T-helper 1 cell treated with Interleukin-12 subunit alpha and Interleukin-12 subunit beta and Interleukin-4 antibody, amounts not matched to agents 30 μg/mL and 1 μg/mL, for 36 hours (primary cell): ENCODE data around the gene MRPL55.
"Not testable (repeated sequence)": the region's sequence is repeated elsewhere in the genome, so short reads cannot be mapped to it uniquely, and the experiment has no call there.

Source experiments
- H3K27ac Mint-ChIP-seq: one replicate; pipeline ENCODE4 v1.8.0; 2021; ENCODE audit warnings: mild to moderate bottlenecking, mixed read lengths
- H3K27me3 Mint-ChIP-seq: one replicate; pipeline ENCODE4 v1.8.0; 2021; ENCODE audit warnings: low read depth, mixed read lengths
- H3K36me3 Mint-ChIP-seq: one replicate; pipeline ENCODE4 v1.8.0; 2021; ENCODE audit warnings: low read depth, mixed read lengths
- H3K4me1 Mint-ChIP-seq: one replicate; pipeline ENCODE4 v1.8.0; 2021; ENCODE audit warnings: low read depth, mixed read lengths
- H3K4me3 Mint-ChIP-seq: one replicate; pipeline ENCODE4 v1.8.0; 2021; ENCODE audit warnings: mild to moderate bottlenecking, moderate library complexity, mixed read lengths
- H3K9me3 Mint-ChIP-seq: one replicate; pipeline ENCODE4 v1.8.0; 2021; ENCODE audit warnings: mixed read lengths

The MRPL55 gene

GRCh38 chr1:228118040-228118439 lies 8.9 kb upstream of the MRPL55 start:
- H3K4me1 Mint-ChIP-seq: peaks cover 3% of the 10 kb centered on the region
- no peak overlapping the region for H3K4me3 Mint-ChIP-seq
- H3K27me3 Mint-ChIP-seq: peaks cover 4% of the 10 kb centered on the region
- H3K27ac Mint-ChIP-seq: no peak overlapping the region
- H3K36me3 Mint-ChIP-seq: peaks cover 5% of the 10 kb centered on the region
- peaks cover 13% of the 10 kb centered on the region for H3K9me3 Mint-ChIP-seq

GRCh38 chr1:228117335-228117734 lies 8.2 kb upstream of the MRPL55 start:
- H3K4me1 Mint-ChIP-seq: peaks cover 3% of the 10 kb centered on the region
- H3K27ac Mint-ChIP-seq: no peak overlapping the region
- peaks cover 5% of the 10 kb centered on the region for H3K36me3 Mint-ChIP-seq
- no peak overlapping the region for H3K4me3 Mint-ChIP-seq
- H3K27me3 Mint-ChIP-seq: peaks cover under 1% of the 10 kb centered on the region
- peaks cover 13% of the 10 kb centered on the region for H3K9me3 Mint-ChIP-seq

- Mint-ChIP-seq H3K36me3 (peaks cover 5% of the 10 kb centered on the region), H3K4me1 (peaks cover 7% of the 10 kb centered on the region), H3K27ac (no peak overlapping the region), H3K27me3 (no peaks in the 10 kb centered on the region), H3K9me3 (peaks cover 13% of the 10 kb centered on the region), H3K4me3 (no peak overlapping the region)
Observed at GRCh38 chr1:228114827-228115226, 5.7 kb upstream of the MRPL55 start.

GRCh38 chr1:228112617-228113016 lies 3.5 kb upstream of the MRPL55 start:
- Mint-ChIP-seq H3K4me3 (no peak overlapping the region), H3K27me3 (no peaks in the 10 kb centered on the region), H3K4me1 (peaks cover 13% of the 10 kb centered on the region), H3K9me3 (peaks cover 6% of the 10 kb centered on the region), H3K36me3 (peaks cover 2% of the 10 kb centered on the region), H3K27ac (no peak overlapping the region)

- peaks cover 3% of the 10 kb centered on the region for H3K9me3 Mint-ChIP-seq
- H3K36me3 Mint-ChIP-seq: peaks cover 2% of the 10 kb centered on the region
- H3K27me3 Mint-ChIP-seq: no peaks in the 10 kb centered on the region
- H3K27ac Mint-ChIP-seq: no peak overlapping the region
- no peak overlapping the region for H3K4me3 Mint-ChIP-seq
- H3K4me1 Mint-ChIP-seq: peaks cover 13% of the 10 kb centered on the region
Observed at GRCh38 chr1:228112167-228112566, 3.1 kb upstream of the MRPL55 start.

GRCh38 chr1:228111315-228111714 lies 2.2 kb upstream of the MRPL55 start:
- H3K9me3 Mint-ChIP-seq, H3K27ac Mint-ChIP-seq, H3K36me3 Mint-ChIP-seq, H3K4me3 Mint-ChIP-seq, H3K27me3 Mint-ChIP-seq: not testable (repeated sequence)
- peaks cover 13% of the 10 kb centered on the region for H3K4me1 Mint-ChIP-seq

- Mint-ChIP-seq H3K9me3 (no peaks in the 10 kb centered on the region), H3K4me1 (peaks cover 13% of the 10 kb centered on the region), H3K27ac (no peak overlapping the region), H3K27me3 (no peaks in the 10 kb centered on the region), H3K36me3 (peaks cover 2% of the 10 kb centered on the region), H3K4me3 (no peak overlapping the region)
Observed at GRCh38 chr1:228110556-228110955, 1.5 kb upstream of the MRPL55 start.

- Mint-ChIP-seq H3K9me3 (no peaks in the 10 kb centered on the region), H3K36me3 (peaks cover 2% of the 10 kb centered on the region), H3K27me3 (no peaks in the 10 kb centered on the region), H3K4me1 (peaks cover 13% of the 10 kb centered on the region), H3K27ac (peak overlapping the region; percentile 94), H3K4me3 (peak overlapping the region; percentile 89)
Observed at GRCh38 chr1:228109962-228110488, 926 bp upstream of the MRPL55 start.

GRCh38 chr1:228108742-228109072 lies 392 bp downstream of the MRPL55 start:
- peak overlapping the region; percentile 94 for H3K27ac Mint-ChIP-seq
- peaks cover 20% of the 10 kb centered on the region for H3K4me1 Mint-ChIP-seq

GRCh38 chr1:228108055-228108690 lies 926 bp downstream of the MRPL55 start:
- Mint-ChIP-seq H3K27ac (peak overlapping the region; percentile 94), H3K4me1 (peaks cover 20% of the 10 kb centered on the region), H3K9me3 (no peaks in the 10 kb centered on the region), H3K27me3 (no peaks in the 10 kb centered on the region), H3K4me3 (peak overlapping the region; percentile 89), H3K36me3 (peaks cover 3% of the 10 kb centered on the region)

More at GRCh38 chr1:228108742-228109072, 392 bp downstream of the MRPL55 start:
- Mint-ChIP-seq H3K36me3 (peaks cover 2% of the 10 kb centered on the region), H3K4me3 (peak overlapping the region; percentile 89), H3K9me3 (no peaks in the 10 kb centered on the region), H3K27me3 (no peaks in the 10 kb centered on the region)

- H3K4me3 Mint-ChIP-seq: peak overlapping the region; percentile 89
- no peaks in the 10 kb centered on the region for H3K9me3 Mint-ChIP-seq
- H3K36me3 Mint-ChIP-seq: peaks cover 3% of the 10 kb centered on the region
- H3K27me3 Mint-ChIP-seq: no peaks in the 10 kb centered on the region
- no peak overlapping the region for H3K27ac Mint-ChIP-seq
- peaks cover 20% of the 10 kb centered on the region for H3K4me1 Mint-ChIP-seq
Observed at GRCh38 chr1:228107636-228108035, 1.5 kb downstream of the MRPL55 start.

GRCh38 chr1:228106800-228107054 lies 2.4 kb downstream of the MRPL55 start:
- no peak overlapping the region for H3K4me3 Mint-ChIP-seq
- H3K27ac Mint-ChIP-seq: no peak overlapping the region
- H3K9me3 Mint-ChIP-seq: no peaks in the 10 kb centered on the region
- H3K27me3 Mint-ChIP-seq: no peaks in the 10 kb centered on the region
- H3K36me3 Mint-ChIP-seq: peaks cover 3% of the 10 kb centered on the region
- H3K4me1 Mint-ChIP-seq: peaks cover 17% of the 10 kb centered on the region

- no peak overlapping the region for H3K27ac Mint-ChIP-seq
- peaks cover 3% of the 10 kb centered on the region for H3K36me3 Mint-ChIP-seq
- peaks cover 20% of the 10 kb centered on the region for H3K4me1 Mint-ChIP-seq
- no peaks in the 10 kb centered on the region for H3K9me3 Mint-ChIP-seq
- no peaks in the 10 kb centered on the region for H3K27me3 Mint-ChIP-seq
- peak overlapping the region; percentile 10 for H3K4me3 Mint-ChIP-seq
Observed at GRCh38 chr1:228105996-228106799, 2.9 kb downstream of the MRPL55 start.

- Mint-ChIP-seq H3K27ac (no peak overlapping the region), H3K36me3 (peaks cover 3% of the 10 kb centered on the region), H3K4me3 (no peak overlapping the region), H3K4me1 (peaks cover 20% of the 10 kb centered on the region), H3K9me3 (no peaks in the 10 kb centered on the region), H3K27me3 (no peaks in the 10 kb centered on the region)
Observed at GRCh38 chr1:228105270-228105995, 3.7 kb downstream of the MRPL55 start.
